Fibroblast of lung (primary cell): ENCODE measurements around the gene RPS14.

Experiments
- CTCF ChIP-seq, 2 donors: IDR thresholded peaks in 1 of 2; conservative IDR thresholded peaks in 1 of 2; 1 replicate in 1 of 2; 2 replicates in 1 of 2; pipeline ENCODE4 v1.5.1; 2011 to 2012; ENCODE audit warnings: low read length in 2 of 2, control low read depth in 1 of 2, inconsistent platforms in 1 of 2, low read depth in 1 of 2, mild to moderate bottlenecking in 1 of 2
- EZH2 ChIP-seq: IDR thresholded peaks from 2 replicates; pipeline ENCODE4 v1.5.1; 2012; ENCODE audit warnings: low read length, control low read depth, mild to moderate bottlenecking; ENCODE audit errors: missing control alignments

GRCh38 chr5:150394912-150395687 is 54.4 kb downstream of the RPS14 start:
- TF ChIP-seq EZH2 (no peak), CTCF (conservative IDR thresholded peaks at IDR 0.05 in 1 of 2, IDR thresholded peaks at IDR 0.05 in 1 of 2; ENCODE audit: low read depth in 1 of 2, low read length in 2 of 2) (no peak)
